HG03095 (cell line): ENCODE data around the gene FBN2.
"Not testable (repeated sequence)": the region's sequence is repeated elsewhere in the genome, so short reads cannot be mapped to it uniquely, and the experiment has no call there.

Source experiments
- ATAC-seq: cut with Tn5 transposase; IDR thresholded peaks from one replicate; pipeline ENCODE4 v1.9.1; 2021; ENCODE audit warnings: moderate library complexity; ENCODE audit not compliant: unreplicated experiment

Gene FBN2

GRCh38 chr5:128535251-128535650 is 2.8 kb downstream of the FBN2 start:
- ATAC-seq = no peak

GRCh38 chr5:128534726-128535125 is 3.3 kb downstream of the FBN2 start:
- ATAC-seq = no peak

- ATAC-seq = no peak
These were observed 5.3 kb downstream of the FBN2 start for GRCh38 chr5:128532776-128533175.

- ATAC-seq = no peak
These were observed 5.9 kb downstream of the FBN2 start for GRCh38 chr5:128532127-128532526.

- no peak for ATAC-seq
These were observed 9.3 kb downstream of the FBN2 start for GRCh38 chr5:128528637-128529255.

GRCh38 chr5:128528126-128528525 is 9.9 kb downstream of the FBN2 start:
- no peak for ATAC-seq

- no peak for ATAC-seq
These were observed 11.0 kb downstream of the FBN2 start for GRCh38 chr5:128527077-128527476.

GRCh38 chr5:128522336-128522735 is 15.7 kb downstream of the FBN2 start:
- no peak for ATAC-seq

GRCh38 chr5:128519827-128520226 is 18.2 kb downstream of the FBN2 start:
- no peak for ATAC-seq

- no peak for ATAC-seq
These were observed 21.1 kb downstream of the FBN2 start for GRCh38 chr5:128516978-128517377.

- ATAC-seq = no peak
These were observed 24.2 kb downstream of the FBN2 start for GRCh38 chr5:128513806-128514205.

- no peak for ATAC-seq
These were observed 25.2 kb downstream of the FBN2 start for GRCh38 chr5:128512894-128513293.

- ATAC-seq = no peak
These were observed 31.4 kb downstream of the FBN2 start for GRCh38 chr5:128506643-128507042.

- not testable (repeated sequence) for ATAC-seq
These were observed 34.3 kb downstream of the FBN2 start for GRCh38 chr5:128503727-128504126.

GRCh38 chr5:128498844-128499455 is 39.1 kb downstream of the FBN2 start:
- no peak for ATAC-seq

GRCh38 chr5:128494516-128494915 is 43.5 kb downstream of the FBN2 start:
- ATAC-seq = no peak

GRCh38 chr5:128493657-128494329 is 44.3 kb downstream of the FBN2 start:
- no peak for ATAC-seq

- no peak for ATAC-seq
These were observed 46.8 kb downstream of the FBN2 start for GRCh38 chr5:128491291-128491690.

- no peak for ATAC-seq
These were observed 47.3 kb downstream of the FBN2 start for GRCh38 chr5:128490761-128491160.

GRCh38 chr5:128487041-128487440 is 51.0 kb downstream of the FBN2 start:
- no peak for ATAC-seq

GRCh38 chr5:128483738-128484137 is 54.3 kb downstream of the FBN2 start:
- ATAC-seq = no peak

GRCh38 chr5:128480906-128481633 is 57.0 kb downstream of the FBN2 start:
- no peak for ATAC-seq
